GM12865 (cell line): Measurements from ENCODE around the gene FOXA1.

Experiments
- DNase-seq: peaks from one replicate; pipeline ENCODE4 v3.0.0; 2010; ENCODE audit warnings: low read depth
- H3K4me3 ChIP-seq: 2 replicates; pipeline ENCODE4 v1.5.1; 2011; ENCODE audit warnings: mild to moderate bottlenecking, low read depth, low read length, control low read depth
- TF ChIP-seq, protein P1 (sequence below): IDR thresholded peaks from 2 replicates; pipeline ENCODE4 v1.5.1; 2011; ENCODE audit warnings: low read length, control low read depth, low read depth, inconsistent platforms; ENCODE audit not compliant: insufficient read depth; ENCODE audit errors: missing control alignments

The FOXA1 gene

GRCh38 chr14:37594971-37595808, at the start of gene FOXA1, which contains the start of gene TTC6:
Gene FOXA1 (minus strand): TSS chr14:37595249. CDS start chr14:37594972, 277 bp downstream.
Gene TTC6 (plus strand): TSS chr14:37595629. CDS start chr14:37622065, 26,436 bp downstream.
- no peak for DNase-seq
- TF ChIP-seq, protein P1, sequence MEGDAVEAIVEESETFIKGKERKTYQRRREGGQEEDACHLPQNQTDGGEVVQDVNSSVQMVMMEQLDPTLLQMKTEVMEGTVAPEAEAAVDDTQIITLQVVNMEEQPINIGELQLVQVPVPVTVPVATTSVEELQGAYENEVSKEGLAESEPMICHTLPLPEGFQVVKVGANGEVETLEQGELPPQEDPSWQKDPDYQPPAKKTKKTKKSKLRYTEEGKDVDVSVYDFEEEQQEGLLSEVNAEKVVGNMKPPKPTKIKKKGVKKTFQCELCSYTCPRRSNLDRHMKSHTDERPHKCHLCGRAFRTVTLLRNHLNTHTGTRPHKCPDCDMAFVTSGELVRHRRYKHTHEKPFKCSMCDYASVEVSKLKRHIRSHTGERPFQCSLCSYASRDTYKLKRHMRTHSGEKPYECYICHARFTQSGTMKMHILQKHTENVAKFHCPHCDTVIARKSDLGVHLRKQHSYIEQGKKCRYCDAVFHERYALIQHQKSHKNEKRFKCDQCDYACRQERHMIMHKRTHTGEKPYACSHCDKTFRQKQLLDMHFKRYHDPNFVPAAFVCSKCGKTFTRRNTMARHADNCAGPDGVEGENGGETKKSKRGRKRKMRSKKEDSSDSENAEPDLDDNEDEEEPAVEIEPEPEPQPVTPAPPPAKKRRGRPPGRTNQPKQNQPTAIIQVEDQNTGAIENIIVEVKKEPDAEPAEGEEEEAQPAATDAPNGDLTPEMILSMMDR: no peak
- no peak within 1 kb of the TSS for H3K4me3 ChIP-seq

DNA sequence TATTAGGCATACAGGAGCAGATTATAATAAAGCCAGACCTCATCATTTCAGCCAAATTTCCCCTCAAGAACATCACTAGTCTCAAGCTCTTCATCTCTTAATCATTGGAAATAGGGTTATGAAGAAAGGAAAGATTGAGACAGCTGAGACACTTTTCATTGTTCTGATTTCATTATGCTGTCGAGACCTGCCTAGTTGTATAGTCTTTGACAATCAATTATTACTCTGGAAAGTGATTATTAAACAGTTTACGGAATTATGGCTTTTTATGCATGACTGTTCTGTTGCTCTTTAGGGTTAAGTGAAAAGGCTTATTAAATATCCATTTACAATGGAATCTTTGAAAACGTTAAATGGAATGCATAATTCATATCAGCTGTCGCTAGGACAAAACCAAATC, 48.7 kb upstream of the FOXA1 start:
- DNase-seq: no peak
- H3K4me3 ChIP-seq: no peak overlapping the region
- TF ChIP-seq, protein P1: no peak

GRCh38 chr14:37642125-37642524, 47.1 kb upstream of the FOXA1 start:
- TF ChIP-seq, protein P1: no peak
- no peak overlapping the region for H3K4me3 ChIP-seq
- no peak for DNase-seq

DNA sequence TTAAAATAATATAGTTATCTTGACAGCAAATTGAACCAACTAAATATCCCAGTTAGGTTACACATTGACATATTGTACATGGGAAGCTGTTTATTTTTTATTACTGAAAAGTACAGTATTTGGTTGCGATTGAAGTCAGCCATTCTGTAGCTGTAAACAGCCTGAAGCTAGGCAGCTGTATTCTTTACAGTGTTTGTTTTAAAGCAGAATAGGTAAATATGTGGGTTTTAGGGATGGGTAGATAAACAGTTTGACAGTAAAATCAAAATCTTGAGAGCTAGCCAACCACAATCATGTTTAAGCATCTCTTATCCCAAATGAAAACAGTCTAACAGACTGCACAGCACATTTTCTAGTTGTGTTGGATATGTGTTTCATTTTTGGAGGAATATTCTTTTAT, 46.1 kb upstream of the FOXA1 start:
- TF ChIP-seq, protein P1: no peak
- H3K4me3 ChIP-seq: no peak overlapping the region
- DNase-seq: no peak

GRCh38 chr14:37638599-37638998, 43.5 kb upstream of the FOXA1 start:
- TF ChIP-seq, protein P1: no peak

GRCh38 chr14:37637341-37637740, 42.3 kb upstream of the FOXA1 start:
- TF ChIP-seq, protein P1: no peak
- no peak overlapping the region for H3K4me3 ChIP-seq
- no peak for DNase-seq

More at GRCh38 chr14:37638599-37638998, 43.5 kb upstream of the FOXA1 start:
- no peak for DNase-seq
- H3K4me3 ChIP-seq: no peak overlapping the region
